Stimulated activated CD8-positive, alpha-beta memory T cell treated with anti-CD3 and anti-CD28 coated beads, Interleukin-4, amount 100 ng/mL, for 1 hour (primary cell): Measurements from ENCODE around the gene TAF4.

Experiments
- DNase-seq, 2 donors: peaks; one replicate each; pipeline ENCODE4 v3.0.0-alpha.2; 2020; ENCODE audit warnings: low read depth in 2 of 2, low spot score in 1 of 2

The TAF4 gene

GRCh38 chr20:61935926-61936700, 129.6 kb downstream of the TAF4 start:
- DNase-seq: no peak

GRCh38 chr20:61934716-61935530, 130.8 kb downstream of the TAF4 start:
- no peak for DNase-seq

GRCh38 chr20:61933951-61934715, 131.5 kb downstream of the TAF4 start:
- no peak for DNase-seq

- no peak for DNase-seq
Measured at GRCh38 chr20:61933481-61933950, 132.2 kb downstream of the TAF4 start.

GRCh38 chr20:61932711-61933480, 132.8 kb downstream of the TAF4 start:
- no peak for DNase-seq

GRCh38 chr20:61932199-61932592, 133.5 kb downstream of the TAF4 start:
- no peak for DNase-seq

GRCh38 chr20:61931476-61932198, 134.0 kb downstream of the TAF4 start:
- DNase-seq: no peak

GRCh38 chr20:61930776-61931475, 134.8 kb downstream of the TAF4 start:
- no peak for DNase-seq

GRCh38 chr20:61929971-61930666, 135.6 kb downstream of the TAF4 start:
- no peak for DNase-seq

GRCh38 chr20:61929561-61929960, 136.1 kb downstream of the TAF4 start:
- no peak for DNase-seq

GRCh38 chr20:61927826-61928541, 137.7 kb downstream of the TAF4 start:
- DNase-seq: no peak

- no peak for DNase-seq
Measured at GRCh38 chr20:61927193-61927825, 138.4 kb downstream of the TAF4 start.

- DNase-seq: no peak
Measured at GRCh38 chr20:61926796-61927192, 138.9 kb downstream of the TAF4 start.

- DNase-seq: no peak
Measured at GRCh38 chr20:61926253-61926613, 139.4 kb downstream of the TAF4 start.

- DNase-seq: no peak
Measured at GRCh38 chr20:61925555-61926252, 140.0 kb downstream of the TAF4 start.

- no peak for DNase-seq
Measured at GRCh38 chr20:61924858-61925554, 140.7 kb downstream of the TAF4 start.
